GM18951 (cell line): Measurements from ENCODE around the gene GAPT.

ENCODE experiments used
- POLR2A ChIP-seq: IDR thresholded peaks from 4 replicates; pipeline ENCODE4 v1.6.1; 2011; ENCODE audit warnings: mild to moderate bottlenecking; ENCODE audit not compliant: insufficient read length, insufficient read depth; ENCODE audit errors: extremely low read depth
- in situ Hi-C: fragments of 300-500 bp; cut with MboI; formaldehyde crosslinking; loops from one replicate; pipeline ENCODE4 v1.12.0; 2022; ENCODE audit warnings: low sequenced_read_pairs, mixed read lengths, inconsistent platforms; ENCODE audit not compliant: unreplicated experiment

GAPT gene

GRCh38 chr5:58543723-58544122 is 52.5 kb downstream of the GAPT start:
- no peak for TF ChIP-seq POLR2A
- in situ Hi-C loops: no loop called here

GRCh38 chr5:58544195-58544594 is 53.0 kb downstream of the GAPT start:
- in situ Hi-C loops: no loop called here
- no peak for TF ChIP-seq POLR2A

GRCh38 chr5:58544926-58545325 is 53.7 kb downstream of the GAPT start:
- no peak for TF ChIP-seq POLR2A
- in situ Hi-C loops: no loop called here

GRCh38 chr5:58545912-58546311 is 54.7 kb downstream of the GAPT start:
- no peak for TF ChIP-seq POLR2A
- in situ Hi-C loops: no loop called here
